Smooth muscle cell (in vitro differentiated cells): ENCODE results near the gene CBFA2T2. TPM values are rescaled to one million over a fixed set of nuclear protein-coding genes. Genes with fewer than 3 reads are reported as not detected.

ENCODE experiments used
- DNase-seq: peaks from one replicate; lab custom pipeline; 2025; ENCODE audit not compliant: unreplicated experiment; lab: John Stamatoyannopoulos, UW
- H2AFZ ChIP-seq: fragments of 200-600 bp; sonication (generic); 2 replicates; pipeline ENCODE4 v1.6.0; 2016; ENCODE audit warnings: antibody characterized with exemption, low read depth, mild to moderate bottlenecking
- H3F3A ChIP-seq: fragments of 200-600 bp; sonication (generic); 2 replicates; pipeline ENCODE4 v1.6.0; 2017; ENCODE audit warnings: antibody characterized with exemption, low read depth
- H3K27ac ChIP-seq: fragments of 200-600 bp; sonication (generic); 2 replicates; pipeline ENCODE4 v1.5.1; 2016; ENCODE audit warnings: low read depth, mild to moderate bottlenecking
- H3K27me3 ChIP-seq: fragments of 200-600 bp; sonication (generic); 2 replicates; pipeline ENCODE4 v1.6.1; 2016; ENCODE audit warnings: low read depth, mild to moderate bottlenecking
- H3K36me3 ChIP-seq: fragments of 200-600 bp; sonication (generic); 2 replicates; pipeline ENCODE4 v1.5.1; 2016; ENCODE audit warnings: low read depth
- H3K4me1 ChIP-seq: fragments of 200-600 bp; sonication (generic); 2 replicates; pipeline ENCODE4 v1.5.1; 2016; ENCODE audit warnings: low read depth
- H3K4me2 ChIP-seq: fragments of 200-600 bp; sonication (generic); 2 replicates; pipeline ENCODE4 v1.6.0; 2016; ENCODE audit warnings: mild to moderate bottlenecking
- H3K4me3 ChIP-seq: fragments of 200-600 bp; sonication (generic); 2 replicates; pipeline ENCODE4 v1.5.1; 2016; ENCODE audit warnings: mild to moderate bottlenecking
- H3K79me2 ChIP-seq: fragments of 200-600 bp; sonication (generic); 2 replicates; pipeline ENCODE4 v1.6.0; 2016; ENCODE audit warnings: low read depth, mild to moderate bottlenecking
- H3K9ac ChIP-seq: fragments of 200-600 bp; sonication (generic); 2 replicates; pipeline ENCODE4 v1.6.0; 2016; ENCODE audit warnings: low read depth
- H3K9me3 ChIP-seq: fragments of 200-600 bp; sonication (generic); replicated peaks from 2 replicates; pipeline ENCODE4 v1.5.1; 2016; ENCODE audit warnings: low read depth
- H4K20me1 ChIP-seq: fragments of 200-600 bp; sonication (generic); 2 replicates; pipeline ENCODE4 v1.6.0; 2016; ENCODE audit warnings: low read depth
- WGBS: methylation state at CpG from one replicate; pipeline ENCODE4 v1.1.7; 2016; ENCODE audit warnings: low lambda C conversion rate; 5-methylcytosine and 5-hydroxymethylcytosine counted together
- polyA plus RNA-seq: library from polyadenylated mRNA; unstranded; fragments of >200 nt; fragmentation: Nextera tagmentation; extraction: Ambion mirVana; gene quantifications from 2 replicates; pipeline ENCODE4 v1.2.1, GENCODE V29; 2016
- total RNA-seq: library from RNA; depleted of rRNA; stranded (reverse); fragments of >200 nt; gene quantifications from 2 replicates; pipeline ENCODE4 v1.2.3, GENCODE V29; 2014
- TF ChIP-seq, protein P1 (sequence below): fragments of 200-600 bp; sonication (generic); IDR thresholded peaks from 2 replicates; pipeline ENCODE4 v1.5.1; 2017; ENCODE audit warnings: borderline replicate concordance, mild to moderate bottlenecking, antibody characterized with exemption; ENCODE audit not compliant: insufficient read depth, poor library complexity, severe bottlenecking

CBFA2T2 gene
- total and polyA plus RNA-seq, 2 experiments from 2014 or later = 18.2 to 41.6 TPM

DNA sequence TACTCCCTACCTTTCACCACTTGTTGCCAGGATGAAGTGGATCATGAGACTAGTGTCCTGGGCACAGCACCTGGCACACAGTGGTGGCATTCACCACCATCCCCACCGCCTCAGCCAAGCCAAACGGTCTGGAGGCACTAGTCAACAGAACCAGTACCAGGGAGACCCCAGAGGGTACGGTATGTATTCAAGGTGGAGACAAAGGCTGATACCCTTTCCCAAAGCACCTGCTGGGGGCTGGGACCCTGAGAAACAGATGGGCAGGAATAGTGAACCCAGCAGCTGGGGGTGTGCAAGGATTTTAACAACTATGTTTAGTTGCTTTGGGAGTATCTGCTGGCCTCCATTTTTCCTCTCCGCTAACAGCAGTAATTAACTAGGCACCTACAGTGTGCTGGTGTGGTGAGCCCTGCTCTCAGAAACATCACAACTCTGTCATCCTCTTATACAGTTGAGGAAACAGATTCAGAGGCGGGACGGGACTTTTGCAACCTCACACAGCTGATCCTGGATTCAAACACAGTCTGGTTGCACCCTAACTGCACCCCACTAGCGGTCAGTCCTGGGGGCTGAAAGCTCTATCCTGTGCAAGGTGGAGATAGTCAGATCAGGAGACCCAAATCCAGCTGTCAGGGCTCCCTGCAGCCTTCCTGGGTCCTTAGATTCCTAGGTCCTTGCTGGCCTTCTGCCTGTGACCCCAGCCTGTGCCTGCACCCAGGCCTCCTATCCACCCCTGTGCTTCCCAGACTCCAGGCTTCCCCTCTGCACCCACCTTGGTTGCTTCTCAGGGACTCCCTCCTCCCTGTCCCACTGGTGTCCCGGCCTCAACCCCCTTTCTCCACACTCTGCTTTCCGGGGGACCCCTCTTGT is 47.5 kb upstream of the CBFA2T2 start:
- no peak for DNase-seq
- no peak overlapping the region for H3K9ac ChIP-seq
- H3K4me1 ChIP-seq = no peaks in the 10 kb centered on the region
- H3K4me2 ChIP-seq = peak overlapping the region; percentile 97
- no peaks in the 10 kb centered on the region for H4K20me1 ChIP-seq
- no peaks in the 10 kb centered on the region for H3F3A ChIP-seq
- H3K27me3 ChIP-seq = no peaks in the 10 kb centered on the region
- 76% methylated on average over 9 of the region's 9 CpGs for WGBS
- H3K27ac ChIP-seq = no peak overlapping the region
- H3K9me3 ChIP-seq = no peaks in the 10 kb centered on the region
- H3K4me3 ChIP-seq = peak overlapping the region; percentile 95
- no peaks in the 10 kb centered on the region for H3K36me3 ChIP-seq
- TF ChIP-seq, protein P1, sequence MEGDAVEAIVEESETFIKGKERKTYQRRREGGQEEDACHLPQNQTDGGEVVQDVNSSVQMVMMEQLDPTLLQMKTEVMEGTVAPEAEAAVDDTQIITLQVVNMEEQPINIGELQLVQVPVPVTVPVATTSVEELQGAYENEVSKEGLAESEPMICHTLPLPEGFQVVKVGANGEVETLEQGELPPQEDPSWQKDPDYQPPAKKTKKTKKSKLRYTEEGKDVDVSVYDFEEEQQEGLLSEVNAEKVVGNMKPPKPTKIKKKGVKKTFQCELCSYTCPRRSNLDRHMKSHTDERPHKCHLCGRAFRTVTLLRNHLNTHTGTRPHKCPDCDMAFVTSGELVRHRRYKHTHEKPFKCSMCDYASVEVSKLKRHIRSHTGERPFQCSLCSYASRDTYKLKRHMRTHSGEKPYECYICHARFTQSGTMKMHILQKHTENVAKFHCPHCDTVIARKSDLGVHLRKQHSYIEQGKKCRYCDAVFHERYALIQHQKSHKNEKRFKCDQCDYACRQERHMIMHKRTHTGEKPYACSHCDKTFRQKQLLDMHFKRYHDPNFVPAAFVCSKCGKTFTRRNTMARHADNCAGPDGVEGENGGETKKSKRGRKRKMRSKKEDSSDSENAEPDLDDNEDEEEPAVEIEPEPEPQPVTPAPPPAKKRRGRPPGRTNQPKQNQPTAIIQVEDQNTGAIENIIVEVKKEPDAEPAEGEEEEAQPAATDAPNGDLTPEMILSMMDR = no peak
- no peak overlapping the region for H2AFZ ChIP-seq
- H3K79me2 ChIP-seq = peaks cover 7% of the 10 kb centered on the region

DNA sequence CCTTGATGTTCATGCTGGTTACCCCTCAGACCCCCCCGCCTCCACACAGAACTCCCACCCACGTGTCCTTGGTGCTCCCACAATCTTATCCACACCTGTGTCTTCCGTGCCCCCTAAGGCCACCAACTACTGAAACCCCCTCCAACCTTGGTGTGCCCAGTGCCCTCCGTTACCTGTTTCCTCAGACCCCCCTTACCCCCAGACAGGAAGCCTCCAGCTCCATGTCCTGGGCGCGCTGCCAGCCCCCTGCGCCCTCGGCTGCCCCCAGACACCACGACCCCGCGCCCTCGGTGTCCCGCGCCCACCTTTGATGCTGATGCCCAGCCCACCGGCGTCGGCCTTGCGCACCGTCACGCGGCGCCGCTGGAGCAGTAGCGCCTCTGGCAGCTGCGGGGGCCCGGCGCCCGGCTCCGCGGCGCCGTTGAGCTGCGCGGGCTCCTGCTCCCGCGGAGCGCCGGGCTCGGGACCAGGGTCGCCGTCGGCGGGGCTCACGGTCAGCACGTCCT is 46.8 kb upstream of the CBFA2T2 start:
- Histone ChIP-seq H3K4me1 (no peaks in the 10 kb centered on the region), H3K79me2 (peaks cover 7% of the 10 kb centered on the region), H3K36me3 (no peaks in the 10 kb centered on the region), H3K9ac (no peak overlapping the region), H3K4me2 (peak overlapping the region; percentile 97), H3K27ac (no peak overlapping the region), H3K27me3 (no peaks in the 10 kb centered on the region), H3K9me3 (no peaks in the 10 kb centered on the region), H3F3A (no peaks in the 10 kb centered on the region), H4K20me1 (no peaks in the 10 kb centered on the region), H2AFZ (peak overlapping the region; percentile 61), H3K4me3 (peak overlapping the region; percentile 95)
- TF ChIP-seq, protein P1 = no peak
- 4% methylated on average over 30 of the region's 45 CpGs for WGBS
- no peak for DNase-seq

DNA sequence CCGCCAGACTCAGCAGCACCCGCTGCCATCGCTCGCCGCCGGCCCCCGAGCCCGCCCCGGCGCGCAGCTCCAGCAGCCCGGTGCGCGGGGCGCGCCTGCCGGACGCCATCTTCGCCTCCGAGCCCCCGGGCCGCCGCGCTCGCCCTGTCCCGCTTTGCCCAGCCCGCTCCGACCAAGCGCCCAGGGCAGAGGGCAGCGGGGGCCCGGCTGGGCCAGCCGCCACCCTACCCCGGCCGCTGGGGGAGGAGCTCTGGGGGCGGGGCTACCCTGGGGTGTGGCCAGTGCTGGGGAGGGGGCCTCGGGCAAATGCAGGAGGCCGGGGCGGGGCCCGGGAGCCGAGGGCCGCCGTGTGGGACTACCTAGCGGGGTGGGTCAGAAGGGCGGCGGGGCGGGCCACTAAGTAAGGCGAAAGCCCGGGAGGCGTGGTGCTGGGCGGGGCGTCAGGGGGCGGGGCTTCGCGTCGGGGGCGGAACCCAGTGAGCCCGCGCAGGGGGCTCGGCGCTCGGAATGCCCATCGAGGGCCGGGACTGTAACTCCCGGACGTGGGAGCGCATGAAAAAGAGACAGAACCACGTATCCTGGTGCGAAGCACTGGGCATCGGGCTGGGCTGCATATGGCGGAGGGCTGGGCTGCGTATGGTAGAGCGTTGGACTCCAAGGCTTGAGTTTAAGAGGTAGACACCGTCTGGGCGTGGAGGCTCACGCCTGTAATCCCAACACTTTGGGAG is 46.2 kb upstream of the CBFA2T2 start, which contains the start of gene SNTA1:
Gene SNTA1 (minus strand): TSS at position 252 of the 728 bp plus-strand sequence. CDS start 143 bp downstream, at position 109.
- WGBS = 2% methylated on average over 51 of the region's 75 CpGs
- peak; percentile 89 for DNase-seq
- H3K4me2 ChIP-seq = peak within 1 kb of the TSS; percentile 97
- H4K20me1 ChIP-seq = no peaks in the 10 kb centered on the region
- no peaks in the 10 kb centered on the region for H3K36me3 ChIP-seq
- H3K4me3 ChIP-seq = peak within 1 kb of the TSS; percentile 95
- TF ChIP-seq, protein P1 = no peak
- H3K27me3 ChIP-seq = no peaks in the 10 kb centered on the region
- no peaks in the 10 kb centered on the region for H3K4me1 ChIP-seq
- no peaks in the 10 kb centered on the region for H3F3A ChIP-seq
- no peak within 1 kb of the TSS for H3K27ac ChIP-seq
- peaks cover 7% of the 10 kb centered on the region for H3K79me2 ChIP-seq
- H2AFZ ChIP-seq = peak within 1 kb of the TSS; percentile 92
- no peaks in the 10 kb centered on the region for H3K9me3 ChIP-seq
- H3K9ac ChIP-seq = no peak within 1 kb of the TSS
